Upper lobe of left lung (tissue), 6 donors: ENCODE measurements around the gene PDGFRB. TPM values are rescaled to one million over a fixed set of nuclear protein-coding genes. Genes with fewer than 3 reads are reported as not detected.

Experiments
- ATAC-seq, 2 donors: fragments of 200-7000 bp; cut with Tn5 transposase; one replicate each; pipeline ENCODE4 v1.9.1; 2022; ENCODE audit warnings: mild to moderate bottlenecking in 2 of 2, moderate library complexity in 2 of 2; ENCODE audit not compliant: low FRiP score in 2 of 2
- DNase-seq, 2 donors: peaks; one replicate each; pipeline ENCODE4 v3.0.0-alpha.2; 2019 to 2020
- H3K27ac ChIP-seq, 4 donors: fragments of 200-600 bp; sonication (generic); one replicate each; pipeline ENCODE4 v1.5.1; 2016 to 2019
- H3K27me3 ChIP-seq, 4 donors: fragments of 200-600 bp; sonication (generic); one replicate each; pipeline ENCODE4 v1.5.1; 2017 to 2019
- H3K36me3 ChIP-seq, 4 donors: fragments of 200-600 bp; sonication (generic); one replicate each; pipeline ENCODE4 v1.5.1; 2016 to 2019
- H3K4me1 ChIP-seq, 4 donors: fragments of 200-600 bp; sonication (generic); one replicate each; pipeline ENCODE4 v1.5.1; 2018 to 2019
- H3K4me3 ChIP-seq, 4 donors: fragments of 200-600 bp; sonication (generic); one replicate each; pipeline ENCODE4 v1.5.1; 2017 to 2019; ENCODE audit warnings: mild to moderate bottlenecking in 2 of 4, moderate library complexity in 1 of 4
- H3K9me3 ChIP-seq, 4 donors: fragments of 200-600 bp; sonication (generic); one replicate each; pipeline ENCODE4 v1.5.1; 2018 to 2019
- EP300 ChIP-seq, 4 donors: sonication (generic); formaldehyde crosslinking; IDR thresholded peaks; one replicate each; pipeline ENCODE4 v1.5.1; 2017; ENCODE audit warnings: antibody characterized with exemption in 4 of 4, control low read depth in 2 of 4
- POLR2A ChIP-seq, 4 donors: fragments of 450-650 bp; IDR thresholded peaks; one replicate each; pipeline ENCODE4 v1.5.1; 2016 to 2017; ENCODE audit warnings: antibody characterized with exemption in 4 of 4, mild to moderate bottlenecking in 2 of 4
- POLR2AphosphoS5 ChIP-seq, 2 donors: sonication (generic); formaldehyde crosslinking; IDR thresholded peaks; one replicate each; pipeline ENCODE4 v1.5.1; 2017; ENCODE audit warnings: antibody characterized with exemption in 2 of 2
- WGBS, 2 donors: methylation state at CpG; one replicate each; pipeline ENCODE4 v1.1.5; 2017 to 2018; 5-methylcytosine and 5-hydroxymethylcytosine counted together
- total RNA-seq, 6 donors: library from RNA; depleted of rRNA in 4 of 6; stranded (reverse); fragments of >200 nt in 4 of 6; gene quantifications; one replicate each; pipeline versions ENCODE4 v1.1.0 to v1.2.1, GENCODE V29; 2016 to 2021
- TF ChIP-seq, protein P1 (sequence below), 6 experiments: fragments of 450-650 bp in 4 of 6; fragments of 200-600 bp in 2 of 6; sonication (generic) in 2 of 6; IDR thresholded peaks; one replicate each; pipeline ENCODE4 v1.5.1; 2016 to 2019; ENCODE audit warnings: antibody characterized with exemption in 6 of 6
- donor health status: DM: no; HTN: no; CAD: no; lungs with moderate emphysema.
- donor health status: DM: no; HTN: yes; CAD: no; lungs with severe emphysema.

PDGFRB gene
- total RNA-seq, 6 donors from 2014 or later: 26.6 to 155 (median 81.5) TPM

DNA sequence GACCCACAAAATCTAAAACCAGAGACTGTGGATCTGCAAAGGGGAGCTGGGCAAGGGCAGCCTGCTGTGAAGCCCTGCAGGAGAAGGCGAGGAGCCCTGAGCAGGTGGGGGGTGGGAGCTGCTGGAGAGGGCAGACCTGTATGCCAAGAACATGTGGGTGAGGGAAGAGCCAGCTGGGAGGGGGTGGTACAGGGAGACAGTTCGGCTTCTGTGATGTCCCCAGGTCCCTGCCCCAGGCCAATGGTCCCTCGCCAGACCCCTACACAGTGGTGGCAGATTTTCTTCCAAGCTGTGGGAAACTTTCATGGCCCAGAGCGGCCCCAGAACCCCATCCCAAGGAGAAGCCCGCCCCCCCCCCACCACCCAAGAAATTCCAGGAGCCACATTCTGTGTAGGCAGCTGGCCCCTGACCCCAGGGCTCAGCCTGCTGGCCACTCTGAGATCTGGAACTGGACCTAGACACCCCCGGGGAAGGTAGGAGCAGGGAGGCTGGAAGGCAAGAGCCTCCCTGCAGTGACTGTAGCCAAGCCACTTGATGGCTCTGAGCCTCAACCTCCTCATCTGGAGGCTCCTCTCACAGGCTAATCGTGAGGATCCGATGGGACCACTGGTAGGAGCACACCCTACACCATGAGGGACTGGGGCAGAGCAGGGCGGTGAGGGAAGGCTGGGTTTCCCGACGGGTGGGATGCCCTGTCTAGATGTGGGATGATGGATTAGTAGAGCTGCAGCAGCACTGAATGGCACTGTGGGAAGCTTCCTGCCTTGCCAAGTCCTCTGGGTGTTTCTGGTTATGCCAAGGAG is 46.7 kb downstream of the PDGFRB start:
- Histone ChIP-seq H3K4me1 (peaks cover 6 to 22% (median 7%) of the 10 kb centered on the region in 4 donors), H3K4me3 (no peak overlapping the region), H3K36me3 (no peaks in the 10 kb centered on the region), H3K27me3 (no peaks in the 10 kb centered on the region), H3K9me3 (no peaks in the 10 kb centered on the region), H3K27ac (no peak overlapping the region)
- no peak for ATAC-seq
- TF ChIP-seq, protein P1, sequence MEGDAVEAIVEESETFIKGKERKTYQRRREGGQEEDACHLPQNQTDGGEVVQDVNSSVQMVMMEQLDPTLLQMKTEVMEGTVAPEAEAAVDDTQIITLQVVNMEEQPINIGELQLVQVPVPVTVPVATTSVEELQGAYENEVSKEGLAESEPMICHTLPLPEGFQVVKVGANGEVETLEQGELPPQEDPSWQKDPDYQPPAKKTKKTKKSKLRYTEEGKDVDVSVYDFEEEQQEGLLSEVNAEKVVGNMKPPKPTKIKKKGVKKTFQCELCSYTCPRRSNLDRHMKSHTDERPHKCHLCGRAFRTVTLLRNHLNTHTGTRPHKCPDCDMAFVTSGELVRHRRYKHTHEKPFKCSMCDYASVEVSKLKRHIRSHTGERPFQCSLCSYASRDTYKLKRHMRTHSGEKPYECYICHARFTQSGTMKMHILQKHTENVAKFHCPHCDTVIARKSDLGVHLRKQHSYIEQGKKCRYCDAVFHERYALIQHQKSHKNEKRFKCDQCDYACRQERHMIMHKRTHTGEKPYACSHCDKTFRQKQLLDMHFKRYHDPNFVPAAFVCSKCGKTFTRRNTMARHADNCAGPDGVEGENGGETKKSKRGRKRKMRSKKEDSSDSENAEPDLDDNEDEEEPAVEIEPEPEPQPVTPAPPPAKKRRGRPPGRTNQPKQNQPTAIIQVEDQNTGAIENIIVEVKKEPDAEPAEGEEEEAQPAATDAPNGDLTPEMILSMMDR (IDR thresholded peaks at IDR 0.05): no peak
- TF ChIP-seq POLR2AphosphoS5 (IDR thresholded peaks at IDR 0.05): no peak
- TF ChIP-seq POLR2A (IDR thresholded peaks at IDR 0.05): no peak
- TF ChIP-seq EP300 (IDR thresholded peaks at IDR 0.05): no peak
- 86 to 88% methylated on average over 2 to 11 of the region's 11 CpGs for WGBS, 2 donors
- peak in 1 of 2 donors; percentile 20 for DNase-seq

DNA sequence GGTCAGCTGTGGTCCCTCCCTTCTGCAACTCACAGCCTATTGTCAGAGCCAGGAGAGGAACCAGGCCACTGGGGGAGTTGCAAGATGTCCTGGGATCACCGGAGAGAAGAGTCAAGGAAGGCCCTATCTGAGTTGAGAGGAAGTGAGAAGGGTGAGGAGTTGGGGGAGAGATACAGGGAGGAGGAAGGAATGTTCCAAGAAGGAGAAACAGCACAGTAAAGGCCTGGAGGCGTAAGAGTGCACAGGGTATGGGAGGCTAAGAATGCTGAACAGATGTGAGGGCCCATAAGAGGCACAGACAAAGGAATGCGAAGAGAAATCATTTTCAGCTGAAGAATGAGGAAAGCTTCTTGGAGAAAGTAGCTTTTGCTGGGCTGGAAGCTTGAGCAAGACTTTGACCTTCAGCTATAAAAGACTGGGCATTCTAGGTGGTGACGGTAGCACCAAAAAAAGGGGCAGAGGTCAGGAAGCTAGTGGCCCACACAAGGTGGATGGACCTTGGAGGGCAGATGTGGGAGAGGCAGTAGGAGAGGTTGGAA is 47.7 kb downstream of the PDGFRB start:
- Histone ChIP-seq H3K36me3 (no peaks in the 10 kb centered on the region), H3K27me3 (no peaks in the 10 kb centered on the region), H3K4me3 (no peak overlapping the region), H3K27ac (no peak overlapping the region), H3K9me3 (no peaks in the 10 kb centered on the region), H3K4me1 (peaks cover 1 to 16% (median 2%) of the 10 kb centered on the region in 4 donors)
- 72 to 73% methylated on average over 4 of the region's 4 CpGs for WGBS, 2 donors
- ATAC-seq: no peak
- TF ChIP-seq POLR2AphosphoS5 (IDR thresholded peaks at IDR 0.05) (no peak), EP300 (IDR thresholded peaks at IDR 0.05) (no peak), POLR2A (IDR thresholded peaks at IDR 0.05) (no peak)
- TF ChIP-seq, protein P1 (IDR thresholded peaks at IDR 0.05): no peak
- no peak for DNase-seq

DNA sequence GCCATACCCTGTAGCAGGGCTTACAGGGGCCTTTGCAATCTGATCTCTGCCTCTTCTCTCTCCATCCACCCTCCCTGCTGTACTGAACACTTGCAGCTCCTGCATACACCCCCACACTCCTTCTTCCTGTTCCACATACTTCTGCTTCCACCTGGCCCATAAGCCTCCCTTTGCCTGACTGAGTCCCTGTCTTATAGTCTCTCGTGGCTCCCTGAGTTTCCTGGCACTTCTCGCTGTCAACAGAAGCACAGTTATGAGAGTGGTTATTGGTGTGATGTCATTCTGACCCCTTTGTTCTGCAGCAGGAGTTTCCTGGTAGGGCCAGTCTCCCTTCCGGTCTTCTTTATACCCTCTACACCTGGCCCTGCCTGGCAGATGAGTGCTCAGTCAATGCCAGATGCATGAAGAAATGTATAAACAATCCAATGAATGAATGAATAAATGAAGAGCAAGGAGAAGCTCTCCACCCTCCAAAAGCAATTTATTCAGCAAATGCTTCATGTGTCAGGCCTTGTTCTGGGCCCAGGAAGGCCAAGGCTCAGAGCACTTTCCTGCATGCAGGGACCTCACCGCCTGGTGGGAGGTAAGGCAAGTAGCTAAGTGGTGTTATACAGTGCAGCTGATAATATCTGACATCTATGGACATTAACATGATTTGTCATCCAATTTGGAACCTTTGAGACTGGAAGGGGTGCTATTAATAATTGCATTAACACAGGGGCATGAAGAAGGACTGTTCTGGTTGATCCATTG is 48.8 kb downstream of the PDGFRB start:
- no peaks in the 10 kb centered on the region for H3K36me3 ChIP-seq
- no peak for TF ChIP-seq POLR2A (IDR thresholded peaks at IDR 0.05)
- TF ChIP-seq POLR2AphosphoS5 (IDR thresholded peaks at IDR 0.05): no peak
- H3K4me3 ChIP-seq: no peak overlapping the region
- WGBS, 2 donors: 58 to 69% methylated on average over 4 of the region's 4 CpGs
- peaks cover 0 to 14% (median 0%) of the 10 kb centered on the region in 4 donors for H3K4me1 ChIP-seq
- no peak overlapping the region for H3K27ac ChIP-seq
- DNase-seq (no peak), ATAC-seq (no peak)
- H3K27me3 ChIP-seq: no peaks in the 10 kb centered on the region
- H3K9me3 ChIP-seq: no peaks in the 10 kb centered on the region

DNA sequence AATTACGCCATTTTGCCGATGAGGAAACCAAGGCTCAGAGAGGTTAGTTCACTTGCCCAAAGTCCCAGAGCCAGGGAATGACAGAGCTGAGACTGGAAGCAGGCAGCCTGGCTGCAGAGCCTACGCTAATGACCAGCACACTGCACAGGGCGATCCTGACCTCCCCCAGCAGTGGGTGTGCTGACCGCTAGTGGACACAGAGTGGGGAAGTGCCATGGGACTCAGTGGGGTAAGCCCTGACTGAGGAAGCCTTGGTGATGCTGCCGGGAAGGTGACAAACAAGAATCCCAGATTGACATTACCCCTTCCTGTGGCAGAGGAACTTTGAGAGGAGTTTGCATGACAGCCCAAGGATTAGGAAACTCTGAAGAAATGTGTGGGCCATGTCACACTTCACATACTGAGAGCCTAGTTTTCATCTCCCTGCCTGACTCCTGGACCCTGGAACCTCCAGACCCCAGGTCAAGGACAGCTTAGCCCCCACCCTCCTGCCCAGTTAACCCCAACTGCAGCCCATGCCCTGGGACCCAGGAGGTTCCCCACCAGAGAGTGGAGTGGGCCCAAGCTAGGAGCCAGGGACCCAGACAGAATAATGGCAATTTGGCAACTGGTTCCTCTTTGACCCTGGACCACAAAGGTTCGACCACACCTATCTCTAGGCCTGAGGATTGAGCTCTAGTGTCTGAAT is 49.6 kb downstream of the PDGFRB start:
- H3K9me3 ChIP-seq: no peaks in the 10 kb centered on the region
- no peak overlapping the region for H3K27ac ChIP-seq
- peaks cover 0 to 14% (median 0%) of the 10 kb centered on the region in 4 donors for H3K4me1 ChIP-seq
- no peaks in the 10 kb centered on the region for H3K36me3 ChIP-seq
- TF ChIP-seq, protein P1 (IDR thresholded peaks at IDR 0.05): no peak
- no peak for TF ChIP-seq POLR2A (IDR thresholded peaks at IDR 0.05)
- no peak for TF ChIP-seq POLR2AphosphoS5 (IDR thresholded peaks at IDR 0.05)
- TF ChIP-seq EP300 (IDR thresholded peaks at IDR 0.05): no peak
- no peak overlapping the region for H3K4me3 ChIP-seq
- DNase-seq (peak in 1 of 2 donors; percentile 12), ATAC-seq (peak; percentile 47 to 67)
- no peaks in the 10 kb centered on the region for H3K27me3 ChIP-seq
- WGBS, 2 donors: 80 to 88% methylated on average over 7 of the region's 7 CpGs

DNA sequence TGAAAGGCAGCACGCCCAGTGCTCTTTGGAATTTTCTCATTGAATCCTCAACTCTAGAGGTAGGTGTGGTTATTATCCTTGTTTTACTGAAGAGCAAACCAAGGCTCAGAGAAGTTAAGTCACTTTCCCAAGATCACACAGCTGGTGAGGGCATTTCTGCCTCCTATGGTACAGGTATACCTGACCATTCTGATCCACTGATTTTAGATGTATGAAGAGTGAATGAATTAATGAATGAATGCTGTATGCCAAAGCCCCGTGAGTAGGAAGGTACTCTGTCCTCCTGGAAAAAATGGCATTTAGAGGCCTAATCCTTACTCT is 51.1 kb downstream of the PDGFRB start:
- Histone ChIP-seq H3K27ac (no peak overlapping the region), H3K4me1 (peaks cover 0 to 14% (median 0%) of the 10 kb centered on the region in 4 donors), H3K9me3 (no peaks in the 10 kb centered on the region), H3K27me3 (no peaks in the 10 kb centered on the region), H3K36me3 (no peaks in the 10 kb centered on the region), H3K4me3 (no peak overlapping the region)
- TF ChIP-seq POLR2AphosphoS5 (IDR thresholded peaks at IDR 0.05) (no peak), EP300 (IDR thresholded peaks at IDR 0.05) (no peak), POLR2A (IDR thresholded peaks at IDR 0.05) (no peak)
- TF ChIP-seq, protein P1 (IDR thresholded peaks at IDR 0.05): no peak
- 94 to 95% methylated on average over 2 of the region's 2 CpGs for WGBS, 2 donors
- DNase-seq (no peak), ATAC-seq (no peak)
